AG04450 (cell line): ENCODE results near the gene LRRIQ1. TPM values are rescaled to one million over a fixed set of nuclear protein-coding genes. Genes with fewer than 3 reads are reported as not detected.

Experiments
- CTCF ChIA-PET: fragments of 300-600, 350-600 bp; formaldehyde crosslinking; extraction: SDS; loops from one replicate; lab custom pipeline; 2022; ENCODE audit warnings: antibody characterized with exemption, inconsistent platforms; lab: Charles Lee
- POLR2A ChIA-PET: fragments of 350-600 bp; formaldehyde crosslinking; extraction: SDS; loops from one replicate; lab custom pipeline; 2021; ENCODE audit warnings: antibody characterized with exemption, inconsistent platforms; lab: Yijun Ruan, JAX
- DNase-seq: peaks from one replicate; pipeline ENCODE4 v3.0.0-alpha.2; 2011; ENCODE audit warnings: low read depth, low spot score
- H3K27ac ChIP-seq: one replicate; pipeline ENCODE4 v1.5.1; 2012; ENCODE audit warnings: low read depth, low read length, control low read depth
- H3K27me3 ChIP-seq: one replicate; pipeline ENCODE4 v1.6.0; 2012; ENCODE audit warnings: low read length; ENCODE audit not compliant: control insufficient read depth, insufficient read depth
- H3K4me3 ChIP-seq: 2 replicates; pipeline ENCODE4 v1.5.1; 2011; ENCODE audit warnings: mild to moderate bottlenecking, low read depth, low read length, control low read depth
- H3K9me3 ChIP-seq: 2 replicates; pipeline ENCODE4 v1.5.1; 2012; ENCODE audit warnings: low read length; ENCODE audit not compliant: control insufficient read depth, insufficient read depth
- polyA plus RNA-seq: library from polyadenylated mRNA; depleted of rRNA; stranded (reverse); fragments of >200 nt; gene quantifications from 2 replicates; pipeline ENCODE4 v1.2.3, GENCODE V29; 2011
- TF ChIP-seq, protein P1 (sequence below): IDR thresholded peaks from 2 replicates; pipeline ENCODE4 v1.5.1; 2011; ENCODE audit warnings: low read depth, low read length, control low read depth, inconsistent platforms

The LRRIQ1 gene
- polyA plus RNA-seq, 1 experiment, result 0.58 TPM

DNA sequence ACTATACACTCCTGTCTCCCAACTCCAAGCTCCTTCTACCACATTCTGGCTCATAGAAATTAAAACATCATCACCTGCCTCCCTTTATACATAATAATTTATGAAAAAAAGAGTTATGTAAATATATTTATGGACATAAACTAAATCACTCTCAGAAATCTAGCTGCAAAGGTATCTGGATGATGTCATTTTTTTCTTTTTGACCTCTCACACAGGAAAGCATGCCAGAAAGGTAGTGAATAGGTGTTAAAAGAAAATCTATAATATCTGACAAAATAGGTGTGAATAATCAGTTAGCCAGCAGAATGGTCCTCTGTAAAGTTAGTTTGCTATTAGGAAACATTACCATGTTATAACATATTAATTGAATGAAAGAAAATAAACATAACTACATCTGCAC, 7.7 kb downstream of the LRRIQ1 start:
- Histone ChIP-seq H3K27me3 (no peaks in the 10 kb centered on the region), H3K9me3 (no peaks in the 10 kb centered on the region), H3K27ac (no peak overlapping the region), H3K4me3 (no peak overlapping the region)
- TF ChIP-seq, protein P1, sequence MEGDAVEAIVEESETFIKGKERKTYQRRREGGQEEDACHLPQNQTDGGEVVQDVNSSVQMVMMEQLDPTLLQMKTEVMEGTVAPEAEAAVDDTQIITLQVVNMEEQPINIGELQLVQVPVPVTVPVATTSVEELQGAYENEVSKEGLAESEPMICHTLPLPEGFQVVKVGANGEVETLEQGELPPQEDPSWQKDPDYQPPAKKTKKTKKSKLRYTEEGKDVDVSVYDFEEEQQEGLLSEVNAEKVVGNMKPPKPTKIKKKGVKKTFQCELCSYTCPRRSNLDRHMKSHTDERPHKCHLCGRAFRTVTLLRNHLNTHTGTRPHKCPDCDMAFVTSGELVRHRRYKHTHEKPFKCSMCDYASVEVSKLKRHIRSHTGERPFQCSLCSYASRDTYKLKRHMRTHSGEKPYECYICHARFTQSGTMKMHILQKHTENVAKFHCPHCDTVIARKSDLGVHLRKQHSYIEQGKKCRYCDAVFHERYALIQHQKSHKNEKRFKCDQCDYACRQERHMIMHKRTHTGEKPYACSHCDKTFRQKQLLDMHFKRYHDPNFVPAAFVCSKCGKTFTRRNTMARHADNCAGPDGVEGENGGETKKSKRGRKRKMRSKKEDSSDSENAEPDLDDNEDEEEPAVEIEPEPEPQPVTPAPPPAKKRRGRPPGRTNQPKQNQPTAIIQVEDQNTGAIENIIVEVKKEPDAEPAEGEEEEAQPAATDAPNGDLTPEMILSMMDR, result no peak
- DNase-seq, result no peak
- ChIA-PET CTCF (interaction anchor here (1.8 to 1.9 kb wide), 2 partner anchors 13 kb away, joined by 5 to 8 read pairs; no protein-coding TSS in a partner anchor), POLR2A (no interaction called here)

DNA sequence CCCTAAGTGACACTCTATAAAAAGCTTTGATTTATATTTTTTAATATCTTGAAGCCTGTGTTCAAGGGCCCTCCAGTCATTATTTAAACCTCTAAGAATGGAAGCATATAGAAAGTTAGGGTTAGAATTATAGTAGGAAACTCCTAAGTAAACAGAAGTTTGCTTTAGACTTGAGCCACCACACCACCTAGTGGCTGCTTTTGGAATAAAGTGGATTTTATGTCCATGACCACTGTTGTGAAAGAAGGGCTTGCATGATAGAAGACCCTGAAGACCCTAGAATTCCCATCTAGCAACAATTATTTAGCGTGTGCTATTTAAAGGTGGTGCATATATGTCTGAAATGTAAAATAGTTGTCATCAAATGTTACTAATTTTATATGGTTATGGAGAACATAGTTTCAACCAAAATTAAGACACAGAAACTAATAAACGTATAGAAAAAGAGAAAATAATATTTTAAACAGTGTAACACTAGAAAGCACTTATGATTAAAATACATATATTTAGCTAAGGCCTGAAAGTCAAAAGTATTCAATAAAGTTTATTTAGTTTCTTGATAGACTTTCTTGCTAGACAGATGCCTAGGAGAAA, 21.3 kb downstream of the LRRIQ1 start:
- Histone ChIP-seq H3K4me3 (no peak overlapping the region), H3K27me3 (no peaks in the 10 kb centered on the region), H3K27ac (no peak overlapping the region), H3K9me3 (no peaks in the 10 kb centered on the region)
- TF ChIP-seq, protein P1, result peak; percentile 84
- DNase-seq, result peak; percentile 13
- ChIA-PET POLR2A (no interaction called here), CTCF (interaction anchor here (0.5 to 5.5 kb wide), 35 partner anchors 9 to 855 kb away, joined by 3 to 69 read pairs (median 5); partner anchors contain the start of genes LRRIQ1 and TSPAN19)

DNA sequence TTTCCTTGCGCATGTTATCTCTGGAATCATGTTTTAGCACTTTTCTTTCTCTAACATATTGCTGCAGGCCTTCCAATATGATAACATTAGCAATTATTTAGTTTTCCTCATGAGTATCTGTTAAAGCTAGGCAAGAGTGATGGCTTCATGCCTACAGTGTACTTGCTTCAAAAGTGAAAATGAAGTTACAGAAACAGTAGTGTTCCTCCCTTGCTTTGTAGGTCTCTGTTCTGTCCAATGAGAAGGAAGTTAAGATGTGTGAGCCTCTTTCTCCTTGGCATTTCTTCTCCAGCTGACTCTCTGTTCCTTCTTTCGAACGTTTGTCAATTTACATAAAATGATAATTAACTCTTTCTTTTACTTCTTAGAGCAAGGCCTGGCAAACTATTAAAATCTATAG, 22.2 kb downstream of the LRRIQ1 start:
- no peak for DNase-seq
- Histone ChIP-seq H3K9me3 (no peaks in the 10 kb centered on the region), H3K27ac (no peak overlapping the region), H3K4me3 (no peak overlapping the region), H3K27me3 (no peaks in the 10 kb centered on the region)
- ChIA-PET CTCF (interaction anchor here (0.9 to 5.5 kb wide), 14 partner anchors 8 to 216 kb away, joined by 3 to 69 read pairs (median 6); partner anchors contain the start of genes LRRIQ1 and TSPAN19), POLR2A (no interaction called here)
- TF ChIP-seq, protein P1, result no peak

DNA sequence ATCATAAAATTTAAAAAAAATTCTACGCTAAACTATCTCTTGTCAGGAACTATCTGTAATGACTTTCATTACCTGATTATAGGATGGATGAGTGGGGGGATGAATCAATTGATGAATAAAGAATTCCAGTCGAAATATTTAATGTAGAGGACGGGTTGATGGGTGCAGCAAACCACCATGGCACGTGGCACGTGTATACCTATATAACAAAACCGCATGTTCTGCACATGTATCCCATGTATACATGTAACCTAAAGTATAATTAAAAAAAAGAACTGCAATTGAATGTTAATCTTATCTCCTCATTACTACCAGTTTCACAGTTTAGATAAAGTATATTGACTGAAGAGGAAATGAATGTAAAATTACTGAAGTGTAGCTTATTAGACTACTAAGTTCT, 23.4 kb downstream of the LRRIQ1 start:
- no peak for DNase-seq
- ChIA-PET POLR2A (no interaction called here), CTCF (interaction anchor here (0.9 to 5.5 kb wide), 6 partner anchors 11 to 187 kb away, joined by 3 to 69 read pairs (median 24); no protein-coding TSS in a partner anchor)
- no peak overlapping the region for H3K4me3 ChIP-seq
- H3K27ac ChIP-seq, result no peak overlapping the region
- H3K9me3 ChIP-seq, result no peaks in the 10 kb centered on the region
- H3K27me3 ChIP-seq, result no peaks in the 10 kb centered on the region
- TF ChIP-seq, protein P1, result no peak

DNA sequence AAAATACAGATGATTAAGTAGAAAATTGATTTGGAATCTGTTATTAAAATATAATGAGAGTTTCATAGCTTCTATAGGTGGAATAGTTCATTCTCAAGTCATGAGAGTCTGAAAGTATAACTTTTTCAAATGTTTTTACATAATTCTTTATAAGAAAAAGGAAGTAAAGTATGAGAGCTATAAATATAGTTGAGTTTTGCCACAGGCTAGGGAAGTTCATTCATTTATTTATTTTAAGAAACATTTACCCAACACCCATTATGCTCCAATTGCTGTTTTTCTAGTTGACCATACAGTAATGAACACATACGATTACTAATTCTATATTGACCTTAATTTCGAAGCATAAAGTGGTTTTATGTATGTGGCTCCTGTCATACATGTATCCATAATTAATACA, 24.8 kb downstream of the LRRIQ1 start:
- CTCF ChIA-PET, result interaction anchor here (1.5 to 5.5 kb wide), 2 partner anchors 16 to 186 kb away, joined by 4 to 69 read pairs; no protein-coding TSS in a partner anchor
- Histone ChIP-seq H3K4me3 (no peak overlapping the region), H3K27ac (no peak overlapping the region), H3K27me3 (no peaks in the 10 kb centered on the region), H3K9me3 (no peaks in the 10 kb centered on the region)
- TF ChIP-seq, protein P1, result no peak
- POLR2A ChIA-PET, result no interaction called here
- no peak for DNase-seq
